H9 (cell line): ENCODE data around the gene NUDT3. TPM values are rescaled to one million over a fixed set of nuclear protein-coding genes. Genes with fewer than 3 reads are reported as not detected.

ENCODE experiments used
- DNase-seq: peaks from one replicate; pipeline ENCODE4 v3.0.0-alpha.2; 2017
- H2AFZ ChIP-seq: one replicate; pipeline ENCODE4 v1.6.1; 2013; ENCODE audit warnings: mild to moderate bottlenecking, low read length, control low read depth, moderate library complexity
- H2AK5ac ChIP-seq: 2 replicates; pipeline ENCODE4 v1.6.1; 2013; ENCODE audit warnings: low read length, control low read depth, mixed read lengths; ENCODE audit not compliant: insufficient read length
- H2BK120ac ChIP-seq: one replicate; pipeline ENCODE4 v1.6.1; 2013; ENCODE audit warnings: low read depth, mild to moderate bottlenecking, low read length, control low read depth, inconsistent platforms; ENCODE audit not compliant: poor library complexity, severe bottlenecking
- H2BK12ac ChIP-seq: 2 replicates; pipeline ENCODE4 v1.6.1; 2013; ENCODE audit warnings: low read length, control low read depth, mixed read lengths, low read depth; ENCODE audit not compliant: insufficient read length
- H2BK15ac ChIP-seq: 2 replicates; pipeline ENCODE4 v1.6.1; 2013; ENCODE audit warnings: low read depth, low read length, control low read depth
- H2BK20ac ChIP-seq: one replicate; pipeline ENCODE4 v1.6.1; 2013; ENCODE audit warnings: low read depth, mild to moderate bottlenecking, low read length, control low read depth, inconsistent platforms; ENCODE audit not compliant: poor library complexity, severe bottlenecking
- H2BK5ac ChIP-seq: 2 replicates; pipeline ENCODE4 v1.6.1; 2013; ENCODE audit warnings: low read length, control low read depth, mixed read lengths; ENCODE audit not compliant: insufficient read length
- H3K14ac ChIP-seq: 2 replicates; pipeline ENCODE4 v1.6.1; 2013; ENCODE audit warnings: low read length, control low read depth; ENCODE audit not compliant: insufficient read depth
- H3K18ac ChIP-seq: 2 replicates; pipeline ENCODE4 v1.6.1; 2013; ENCODE audit warnings: low read depth, mild to moderate bottlenecking, mixed read lengths, low read length, control low read depth; ENCODE audit not compliant: insufficient read length
- H3K23ac ChIP-seq: 2 replicates; pipeline ENCODE4 v1.6.1; 2013; ENCODE audit warnings: low read length, control low read depth, mixed read lengths, low read depth; ENCODE audit not compliant: insufficient read length
- H3K23me2 ChIP-seq: 2 replicates; pipeline ENCODE4 v1.6.1; 2013; ENCODE audit warnings: low read depth, mild to moderate bottlenecking, mixed read lengths, low read length, control low read depth; ENCODE audit not compliant: insufficient read length, poor library complexity, severe bottlenecking
- H3K27ac ChIP-seq: 2 replicates; pipeline ENCODE4 v1.5.1; 2013; ENCODE audit warnings: low read length, control low read depth, mixed read lengths, low read depth; ENCODE audit not compliant: insufficient read length
- H3K27me3 ChIP-seq: 2 replicates; pipeline ENCODE4 v1.6.1; 2013; ENCODE audit warnings: low read length, control low read depth, inconsistent platforms; ENCODE audit not compliant: insufficient read depth
- H3K4ac ChIP-seq: 2 replicates; pipeline ENCODE4 v1.6.1; 2013; ENCODE audit warnings: low read depth, mild to moderate bottlenecking, control low read depth, inconsistent platforms, low read length, moderate library complexity
- H3K4me1 ChIP-seq: 2 replicates; pipeline ENCODE4 v1.6.1; 2013; ENCODE audit warnings: low read length, control low read depth, inconsistent platforms; ENCODE audit not compliant: insufficient read depth
- H3K4me2 ChIP-seq: 2 replicates; pipeline ENCODE4 v1.6.1; 2013; ENCODE audit warnings: low read length, control low read depth, mixed read lengths; ENCODE audit not compliant: insufficient read length, insufficient read depth
- H3K56ac ChIP-seq: 2 replicates; pipeline ENCODE4 v1.6.1; 2013; ENCODE audit warnings: low read depth, mild to moderate bottlenecking, mixed read lengths, low read length, control low read depth; ENCODE audit not compliant: insufficient read length
- H3K79me1 ChIP-seq: 2 replicates; pipeline ENCODE4 v1.6.1; 2013; ENCODE audit warnings: low read depth, mild to moderate bottlenecking, moderate library complexity, low read length, control low read depth, inconsistent platforms; ENCODE audit not compliant: insufficient read depth, poor library complexity, severe bottlenecking
- H3K79me2 ChIP-seq: 2 replicates; pipeline ENCODE4 v1.6.1; 2013; ENCODE audit warnings: low read length, control low read depth, inconsistent platforms; ENCODE audit not compliant: insufficient read depth
- H3K9ac ChIP-seq: 2 replicates; pipeline ENCODE4 v1.6.1; 2013; ENCODE audit warnings: low read length, control low read depth, mixed read lengths; ENCODE audit not compliant: insufficient read length; ENCODE audit errors: extremely low read depth
- H3K9me3 ChIP-seq: one replicate; pipeline ENCODE4 v1.6.1; 2013; ENCODE audit warnings: low read depth, low read length, inconsistent platforms; ENCODE audit not compliant: control insufficient read depth
- H3T11ph ChIP-seq: one replicate; pipeline ENCODE4 v1.6.1; 2013; ENCODE audit warnings: mild to moderate bottlenecking, low read length, control low read depth, inconsistent platforms
- H4K20me1 ChIP-seq: one replicate; pipeline ENCODE4 v1.6.1; 2013; ENCODE audit not compliant: control insufficient read depth, insufficient read length, insufficient read depth
- H4K5ac ChIP-seq: 2 replicates; pipeline ENCODE4 v1.6.1; 2013; ENCODE audit warnings: low read depth, mild to moderate bottlenecking, mixed read lengths, low read length, control low read depth; ENCODE audit not compliant: insufficient read length
- H4K8ac ChIP-seq: replicated peaks from 2 replicates; pipeline ENCODE4 v1.6.1; 2013; ENCODE audit warnings: low read length, control low read depth, mixed read lengths, low read depth; ENCODE audit not compliant: insufficient read length
- H4K91ac ChIP-seq: 2 replicates; pipeline ENCODE4 v1.6.1; 2013; ENCODE audit warnings: low read depth, mild to moderate bottlenecking, moderate library complexity, mixed read lengths, low read length, control low read depth; ENCODE audit not compliant: insufficient read length
- H3K27ac Mint-ChIP-seq, 3 experiments: 2 replicates in 2 of 3; 3 replicates in 1 of 3; pipeline ENCODE4 v1.8.0; 2020 to 2021; ENCODE audit warnings: mixed read lengths in 3 of 3, mild to moderate bottlenecking in 1 of 3, moderate library complexity in 1 of 3
- H3K27me3 Mint-ChIP-seq: 2 replicates; pipeline ENCODE4 v1.8.0; 2021; ENCODE audit warnings: low read depth, mild to moderate bottlenecking, moderate library complexity, mixed read lengths
- H3K36me3 Mint-ChIP-seq, 3 experiments: 2 replicates in 2 of 3; 3 replicates in 1 of 3; pipeline ENCODE4 v1.8.0; 2020 to 2021; ENCODE audit warnings: low read depth in 3 of 3, mixed read lengths in 3 of 3; ENCODE audit not compliant: insufficient read depth in 1 of 3
- H3K4me1 Mint-ChIP-seq, 2 experiments: 2 replicates each; pipeline ENCODE4 v1.8.0; 2020; ENCODE audit warnings: mixed read lengths in 2 of 2
- H3K4me3 Mint-ChIP-seq, 2 experiments: 2 replicates in 1 of 2; 3 replicates in 1 of 2; pipeline ENCODE4 v1.8.0; 2020 to 2021; ENCODE audit warnings: mild to moderate bottlenecking in 2 of 2, mixed read lengths in 2 of 2, moderate library complexity in 1 of 2
- H3K9me3 Mint-ChIP-seq, 2 experiments: 2 replicates in 1 of 2; 3 replicates in 1 of 2; pipeline ENCODE4 v1.8.0; 2020; ENCODE audit warnings: mild to moderate bottlenecking in 2 of 2, mixed read lengths in 2 of 2, moderate library complexity in 1 of 2
- WGBS: extraction: QIAGEN DNeasy Blood & Tissue Kit; methylation state at CpG from one replicate; pipeline ENCODE4 v1.1.7; 2013; ENCODE audit warnings: missing lambda C conversion rate, low lambda C conversion rate, mixed read lengths; ENCODE audit not compliant: insufficient read length; ENCODE audit errors: extremely low coverage; 5-methylcytosine and 5-hydroxymethylcytosine counted together
- total RNA-seq: library from RNA; stranded (reverse); gene quantifications from 2 replicates; pipeline ENCODE4 v1.2.1, GENCODE V29; 2021
- TF ChIP-seq, protein P1 (sequence below): fragments of 200-600 bp; sonication (generic); conservative IDR thresholded peaks from 3 replicates; pipeline ENCODE4 v1.8.0; 2021; ENCODE audit warnings: antibody characterized with exemption, mild to moderate bottlenecking

Gene NUDT3
- total RNA-seq, 1 experiment from 2014 or later, result 23.6 TPM

DNA sequence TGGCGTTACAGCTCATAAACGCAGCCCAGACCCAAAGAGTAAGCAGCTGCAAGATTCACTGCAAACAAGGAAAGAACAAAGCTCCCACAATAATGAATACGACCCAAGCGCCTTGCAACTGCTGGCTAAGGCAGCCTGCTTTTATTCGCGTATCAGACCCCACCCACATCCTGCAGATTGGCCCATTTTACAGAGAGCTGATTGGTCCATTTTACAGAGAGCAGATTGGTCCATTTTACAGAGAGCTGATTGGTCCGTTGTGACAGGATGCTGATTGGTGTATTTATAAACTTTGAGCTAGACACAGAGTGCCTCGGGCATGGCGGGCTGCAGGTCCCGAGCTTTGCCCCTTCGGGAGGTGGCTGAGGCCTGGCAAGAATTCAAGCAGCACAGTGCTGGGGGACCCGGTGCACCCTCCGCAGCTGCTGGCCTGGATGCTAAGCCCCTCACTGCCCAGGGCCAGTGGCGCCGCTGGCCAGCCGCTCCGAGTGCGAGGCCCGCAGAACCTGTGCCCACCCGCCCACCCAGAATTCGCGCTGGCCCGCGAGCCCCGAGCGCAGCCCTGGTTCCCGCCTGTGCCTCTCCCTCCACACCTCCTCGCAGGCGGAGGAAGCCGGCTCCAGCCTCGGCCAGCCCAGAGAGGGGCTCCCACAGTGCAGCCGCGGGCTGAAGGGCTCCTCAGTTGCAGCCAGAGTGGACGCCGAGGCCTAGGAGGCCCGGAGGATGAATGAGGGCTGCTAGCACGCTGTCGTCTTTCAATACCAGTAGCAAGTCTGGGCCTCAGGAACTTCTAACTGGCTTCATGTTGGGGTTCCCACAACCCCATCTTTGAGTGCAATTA, 44.6 kb upstream of the NUDT3 start:
- Histone ChIP-seq H3K4ac (no peak overlapping the region), H3K79me1 (no peaks in the 10 kb centered on the region), H2BK12ac (no peak overlapping the region), H2BK20ac (no peak overlapping the region), H3K56ac (no peak overlapping the region), H2AFZ (no peak overlapping the region), H3T11ph (no peak overlapping the region), H4K8ac (no peak overlapping the region), H3K9me3 (no peaks in the 10 kb centered on the region), H4K91ac (no peak overlapping the region), H3K4me2 (no peak overlapping the region), H3K27me3 (no peaks in the 10 kb centered on the region), H3K79me2 (no peaks in the 10 kb centered on the region), H4K5ac (no peak overlapping the region), H3K9ac (no peak overlapping the region), H2BK15ac (no peak overlapping the region), H3K18ac (no peak overlapping the region), H2AK5ac (no peak overlapping the region), H4K20me1 (no peaks in the 10 kb centered on the region), H3K27ac (no peak overlapping the region), H3K4me1 (no peaks in the 10 kb centered on the region), H3K23me2 (no peaks in the 10 kb centered on the region), H2BK120ac (no peak overlapping the region), H3K23ac (no peak overlapping the region), H3K14ac (no peak overlapping the region), H2BK5ac (no peak overlapping the region)
- WGBS, result no CpG with 5 or more reads among the region's 38 CpGs
- no peak for DNase-seq
- Mint-ChIP-seq H3K27ac (no peak overlapping the region), H3K36me3 (peaks cover 6 to 15% (median 9%) of the 10 kb centered on the region in 3 experiments; a peak in 6 of 7 replicates), H3K27me3 (peaks cover 3% of the 10 kb centered on the region), H3K4me3 (no peak overlapping the region), H3K4me1 (no peaks in the 10 kb centered on the region), H3K9me3 (peaks cover 23 to 27% of the 10 kb centered on the region in 2 experiments)
- TF ChIP-seq, protein P1, sequence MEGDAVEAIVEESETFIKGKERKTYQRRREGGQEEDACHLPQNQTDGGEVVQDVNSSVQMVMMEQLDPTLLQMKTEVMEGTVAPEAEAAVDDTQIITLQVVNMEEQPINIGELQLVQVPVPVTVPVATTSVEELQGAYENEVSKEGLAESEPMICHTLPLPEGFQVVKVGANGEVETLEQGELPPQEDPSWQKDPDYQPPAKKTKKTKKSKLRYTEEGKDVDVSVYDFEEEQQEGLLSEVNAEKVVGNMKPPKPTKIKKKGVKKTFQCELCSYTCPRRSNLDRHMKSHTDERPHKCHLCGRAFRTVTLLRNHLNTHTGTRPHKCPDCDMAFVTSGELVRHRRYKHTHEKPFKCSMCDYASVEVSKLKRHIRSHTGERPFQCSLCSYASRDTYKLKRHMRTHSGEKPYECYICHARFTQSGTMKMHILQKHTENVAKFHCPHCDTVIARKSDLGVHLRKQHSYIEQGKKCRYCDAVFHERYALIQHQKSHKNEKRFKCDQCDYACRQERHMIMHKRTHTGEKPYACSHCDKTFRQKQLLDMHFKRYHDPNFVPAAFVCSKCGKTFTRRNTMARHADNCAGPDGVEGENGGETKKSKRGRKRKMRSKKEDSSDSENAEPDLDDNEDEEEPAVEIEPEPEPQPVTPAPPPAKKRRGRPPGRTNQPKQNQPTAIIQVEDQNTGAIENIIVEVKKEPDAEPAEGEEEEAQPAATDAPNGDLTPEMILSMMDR, result no peak
